SKM-1 (cell line): ENCODE data around the gene SEC22C.

Experiments
- DNase-seq: peaks from one replicate; lab custom pipeline; 2025; ENCODE audit not compliant: unreplicated experiment; lab: John Stamatoyannopoulos, UW

SEC22C gene

DNA sequence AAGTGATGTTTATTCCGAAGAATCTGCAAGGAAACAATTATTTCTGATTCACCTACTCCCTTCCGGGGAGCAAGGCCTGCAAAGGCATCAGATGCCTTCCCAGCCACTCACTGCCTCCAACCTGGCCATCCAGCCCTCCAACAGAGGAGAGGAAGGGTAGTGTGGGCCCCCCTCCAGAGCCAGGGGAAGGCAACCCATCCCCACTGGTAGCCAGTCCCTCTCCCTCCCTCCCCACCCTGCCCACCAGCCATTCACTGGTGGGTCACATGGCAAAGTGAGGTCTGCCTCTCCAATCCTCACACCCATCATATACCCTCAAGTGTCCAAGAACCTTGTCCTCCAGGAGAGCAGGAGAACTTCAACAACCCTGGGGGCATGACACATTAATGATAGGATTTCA, 81.7 kb downstream of the SEC22C start:
- DNase-seq = no peak

- no peak for DNase-seq
Observed at GRCh38 chr3:42499478-42499871, 82.3 kb downstream of the SEC22C start.

DNA sequence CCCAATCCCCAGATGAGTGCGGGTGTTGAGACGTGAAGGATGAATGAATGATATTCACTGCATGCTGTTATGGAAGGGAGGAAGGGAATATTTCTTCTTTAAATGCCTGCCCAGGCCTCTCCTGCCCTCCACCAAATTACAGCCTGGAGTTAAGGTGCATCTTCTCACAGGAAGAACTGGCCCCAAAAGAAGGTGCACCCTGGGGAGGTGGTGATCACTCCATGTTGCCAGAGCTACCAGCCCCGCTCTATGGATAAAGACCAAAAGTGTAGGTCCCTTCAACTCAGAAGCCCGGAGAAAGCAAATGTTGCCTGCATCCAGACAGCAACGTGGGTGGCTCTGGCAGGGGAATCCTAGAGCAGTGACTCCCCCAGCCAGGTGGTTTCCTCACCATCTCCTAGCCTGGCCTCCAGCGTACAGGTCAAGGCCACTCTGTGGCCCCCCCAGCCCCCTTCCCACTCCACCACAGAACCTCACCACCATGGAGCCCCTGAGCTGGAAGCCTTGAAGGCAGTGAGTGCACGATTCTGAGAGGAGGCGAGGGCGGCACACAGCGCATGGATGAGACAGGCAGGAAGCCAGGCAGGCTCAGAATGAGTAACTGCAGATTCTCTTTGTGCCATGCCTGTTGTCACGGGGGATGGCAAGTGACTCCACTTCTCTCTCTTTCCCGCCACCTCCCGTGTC, 82.8 kb downstream of the SEC22C start:
- DNase-seq = no peak

DNA sequence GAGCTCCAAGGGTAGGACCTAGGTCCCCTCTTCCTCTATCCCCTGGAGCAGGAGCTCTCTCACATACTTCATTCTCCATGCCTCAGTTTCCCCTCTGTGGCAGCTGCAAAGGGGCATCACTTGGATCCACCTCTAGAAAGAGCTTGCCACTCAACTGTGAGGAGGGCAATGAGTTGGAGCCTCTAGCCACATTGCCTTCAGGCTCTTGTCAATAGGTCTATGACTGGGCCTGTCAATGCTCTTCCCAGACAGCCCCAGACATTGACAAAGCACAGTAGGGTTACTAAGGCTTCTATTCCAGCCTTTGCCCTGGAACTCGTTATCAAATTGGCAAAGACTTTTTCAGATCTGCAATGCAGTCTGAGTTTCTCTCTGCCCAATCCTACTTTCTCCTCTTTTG, 83.7 kb downstream of the SEC22C start:
- no peak for DNase-seq
